ENCODE results near the gene NHS. TPM values are rescaled to one million over a fixed set of nuclear protein-coding genes. Genes with fewer than 3 reads are reported as not detected.

NHS gene
- total RNA-seq, 1 experiment from 2014 or later = 5.7 TPM

GRCh38 chrX:17635231-17635630 is 260.2 kb downstream of the NHS start:
- no TSS peak for BruUV-seq (replicated peaks)
- Histone ChIP-seq H3K27ac (ENCODE audit: low read depth, low read length) (no peak overlapping the region), H3K9me2 (ENCODE audit: insufficient read depth) (no peaks in the 10 kb centered on the region), H3K27me3 (ENCODE audit: insufficient read depth, low read length) (no peaks in the 10 kb centered on the region), H3K9me3 (ENCODE audit: control insufficient read depth in 1 of 2, insufficient read depth in 1 of 2, low read depth in 1 of 2, low read length in 2 of 2) (no peaks in the 10 kb centered on the region), H3K4me1 (ENCODE audit: control insufficient read depth in 1 of 2, insufficient read depth in 2 of 2, low read length in 2 of 2) (no peaks in the 10 kb centered on the region), H3K36me3 (ENCODE audit: control insufficient read depth in 1 of 2, insufficient read depth in 2 of 2, low read length in 2 of 2) (no peaks in the 10 kb centered on the region), H2AFZ (ENCODE audit: low read depth, low read length, poor library complexity, severe bottlenecking) (no peak overlapping the region), H3K79me2 (ENCODE audit: insufficient read depth, low read length) (no peaks in the 10 kb centered on the region), H4K20me1 (ENCODE audit: insufficient read depth) (no peaks in the 10 kb centered on the region), H3K4me2 (ENCODE audit: low read length) (no peak overlapping the region), H3K9ac (ENCODE audit: low read length) (no peak overlapping the region), H3K4me3 (replicated peaks in 1 of 2; ENCODE audit: low read depth in 1 of 2, low read length in 2 of 2) (no peak overlapping the region)
- intact Hi-C loops (cut with micrococcal nuclease) = no loop called here
- TF ChIP-seq YY1 (IDR thresholded peaks at IDR 0.05; ENCODE audit: extremely low read depth, insufficient replicate concordance, low read depth, low read length) (no peak), CTCF (IDR thresholded peaks at IDR 0.05 in 2 of 3, conservative IDR thresholded peaks at IDR 0.05 in 1 of 3; ENCODE audit: borderline replicate concordance in 1 of 3, insufficient read depth in 1 of 3, low read depth in 2 of 3, low read length in 2 of 3) (no peak), FOSL1 (IDR thresholded peaks at IDR 0.05; ENCODE audit: low read depth) (no peak), EZH2 (IDR thresholded peaks at IDR 0.05) (no peak), SIN3A (IDR thresholded peaks at IDR 0.05; ENCODE audit: low read depth) (no peak), ZNF274 (IDR thresholded peaks at IDR 0.05; ENCODE audit: low read depth, low read length) (no peak)
- RAD21 ChIA-PET (ENCODE audit: low non-redundant PET in 1 of 2, low total read pairs in 2 of 2, uncharacterized antibody in 2 of 2, unreplicated experiment in 2 of 2) = no interaction called here
- DNase-seq (ENCODE audit: low read depth, low spot score) (no peak), ATAC-seq (no peak)
- CTCF ChIA-PET = no interaction called here
- POLR2A ChIA-PET = no interaction called here

GRCh38 chrX:17637235-17637634 is 262.2 kb downstream of the NHS start:
- no peak overlapping the region for H3K27ac ChIP-seq (ENCODE audit: low read depth, low read length)
- no peak overlapping the region for H3K4me3 ChIP-seq (replicated peaks in 1 of 2; ENCODE audit: low read depth in 1 of 2, low read length in 2 of 2)
- H4K20me1 ChIP-seq (ENCODE audit: insufficient read depth) = no peaks in the 10 kb centered on the region
- H3K9me2 ChIP-seq (ENCODE audit: insufficient read depth) = no peaks in the 10 kb centered on the region
- no TSS peak for BruUV-seq (replicated peaks)
- intact Hi-C loops (cut with micrococcal nuclease) = no loop called here
- ChIA-PET POLR2A (no interaction called here), CTCF (interaction anchor here (0.8 kb wide), 1 partner anchor 395 kb away, joined by 3 read pairs; no protein-coding TSS in a partner anchor), RAD21 (ENCODE audit: low non-redundant PET in 1 of 2, low total read pairs in 2 of 2, uncharacterized antibody in 2 of 2, unreplicated experiment in 2 of 2) (no interaction called here)
- no peak overlapping the region for H3K4me2 ChIP-seq (ENCODE audit: low read length)
- H2AFZ ChIP-seq (ENCODE audit: low read depth, low read length, poor library complexity, severe bottlenecking) = no peak overlapping the region
- H3K9ac ChIP-seq (ENCODE audit: low read length) = no peak overlapping the region
- DNase-seq (ENCODE audit: low read depth, low spot score) = no peak
- no peak for ATAC-seq
- no peaks in the 10 kb centered on the region for H3K36me3 ChIP-seq (ENCODE audit: control insufficient read depth in 1 of 2, insufficient read depth in 2 of 2, low read length in 2 of 2)
- H3K4me1 ChIP-seq (ENCODE audit: control insufficient read depth in 1 of 2, insufficient read depth in 2 of 2, low read length in 2 of 2) = 0 out of 4 replicates have a peak, but pooled peaks cover 0 to 2% of the 10 kb centered on the region in 2 experiments
- no peaks in the 10 kb centered on the region for H3K79me2 ChIP-seq (ENCODE audit: insufficient read depth, low read length)
- TF ChIP-seq FOSL1 (IDR thresholded peaks at IDR 0.05; ENCODE audit: low read depth) (no peak), CTCF (IDR thresholded peaks at IDR 0.05 in 2 of 3, conservative IDR thresholded peaks at IDR 0.05 in 1 of 3; ENCODE audit: borderline replicate concordance in 1 of 3, insufficient read depth in 1 of 3, low read depth in 2 of 3, low read length in 2 of 3) (no peak), EGR1 (IDR thresholded peaks at IDR 0.05; ENCODE audit: low read depth) (no peak), YY1 (IDR thresholded peaks at IDR 0.05; ENCODE audit: extremely low read depth, insufficient replicate concordance, low read depth, low read length) (no peak)
- no peaks in the 10 kb centered on the region for H3K9me3 ChIP-seq (ENCODE audit: control insufficient read depth in 1 of 2, insufficient read depth in 1 of 2, low read depth in 1 of 2, low read length in 2 of 2)
- no peaks in the 10 kb centered on the region for H3K27me3 ChIP-seq (ENCODE audit: insufficient read depth, low read length)
